Measurements from ENCODE around the gene P2RY13.

The P2RY13 gene

GRCh38 chr3:151289445-151289844 is 39.9 kb downstream of the P2RY13 start:
- DNase-seq = no peak

GRCh38 chr3:151285940-151286339 is 43.4 kb downstream of the P2RY13 start:
- no peak for DNase-seq

- no peak for DNase-seq
Observed at GRCh38 chr3:151283907-151284461, 45.4 kb downstream of the P2RY13 start.

GRCh38 chr3:151283387-151283786 is 46.0 kb downstream of the P2RY13 start:
- DNase-seq = no peak

GRCh38 chr3:151282921-151283320 is 46.4 kb downstream of the P2RY13 start:
- DNase-seq = peak; percentile 43

DNA sequence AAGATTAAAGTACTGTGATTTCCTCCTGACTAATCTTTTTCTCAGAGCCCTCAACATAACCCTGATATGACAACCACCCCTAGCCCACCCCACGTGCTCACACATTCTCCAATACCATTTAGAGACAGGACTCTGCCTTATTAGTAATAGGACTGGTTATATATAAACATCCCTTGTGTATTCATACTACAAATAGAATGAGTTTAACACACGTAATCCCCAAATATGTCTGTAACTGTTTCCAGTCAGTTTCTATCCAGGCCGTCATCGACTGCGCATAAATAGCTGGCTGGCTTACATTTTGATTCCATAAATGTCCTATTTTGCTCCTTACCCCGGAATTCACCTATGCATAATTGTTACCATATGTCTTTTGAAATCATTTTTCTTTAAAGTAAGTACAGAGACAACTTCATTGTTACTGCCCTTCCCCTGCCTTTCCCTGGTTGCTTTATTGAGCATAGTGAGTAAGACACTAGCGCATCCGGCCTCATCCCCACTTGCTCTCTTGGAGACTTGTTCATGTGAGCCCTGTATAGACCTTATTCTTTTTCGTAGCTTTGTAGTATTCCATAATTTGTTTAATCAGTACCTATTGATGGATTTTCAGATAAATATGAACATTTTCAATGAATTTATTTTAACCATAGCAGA is 47.6 kb downstream of the P2RY13 start:
- DNase-seq = no peak

DNA sequence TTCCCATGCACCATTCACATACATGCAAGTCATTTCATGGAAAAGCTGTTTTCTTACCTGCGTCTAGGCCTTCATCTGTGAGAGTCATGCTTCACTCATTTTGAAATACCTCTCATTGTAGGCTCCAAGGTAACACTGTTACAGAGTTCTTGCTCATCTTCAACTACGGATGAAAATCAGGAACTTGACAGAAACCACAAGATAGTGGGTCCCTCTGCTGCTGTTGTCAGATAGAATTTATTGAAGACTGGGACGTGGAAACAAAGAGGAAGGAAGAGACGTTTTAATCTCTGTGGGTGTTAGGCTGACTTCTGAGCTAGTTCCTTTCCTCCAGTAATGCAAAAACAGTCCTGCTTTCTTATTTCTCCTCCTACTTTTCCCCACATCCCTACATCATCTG is 51.1 kb downstream of the P2RY13 start, which contains the start of gene P2RY14:
P2RY14 (minus strand) TSS at position 313 of the 400 bp plus-strand sequence. CDS start 64,226 bp downstream, outside the sequence.
- no peak for DNase-seq

GRCh38 chr3:151276687-151277042 is 52.7 kb downstream of the P2RY13 start:
- no peak for DNase-seq
